Measurements from ENCODE around the gene HNRNPA0. TPM values are rescaled to one million over a fixed set of nuclear protein-coding genes. Genes with fewer than 3 reads are reported as not detected.

The HNRNPA0 gene
- total and polyA plus RNA-seq, 2 of the 4 experiments (the other 2 are of a cell fraction) = 5.2 to 12.2 TPM

GRCh38 chr5:137760294-137760693 is 6.1 kb upstream of the HNRNPA0 start:
- in situ Hi-C loops (cut with MboI; ENCODE audit: low sequenced_read_pairs) (no loop called here), intact Hi-C loops (cut with micrococcal nuclease) (no loop called here), dilution Hi-C loops (cut with HindIII; ENCODE audit: low sequenced_read_pairs, unreplicated experiment) (no loop called here)
- no peak overlapping the region for H3K14ac ChIP-seq (replicated peaks; ENCODE audit: low read depth, low read length)
- H4K8ac ChIP-seq (ENCODE audit: low read depth in 2 of 2, low read length in 2 of 2) = no peak overlapping the region
- WGBS, 2 experiments (ENCODE audit: extremely low coverage in 2 of 2, insufficient read length in 1 of 2) = no CpG with 5 or more reads among the region's 4 CpGs
- no peaks in the 10 kb centered on the region for H4K20me1 ChIP-seq (ENCODE audit: insufficient read depth, low read length)
- H4K91ac ChIP-seq (ENCODE audit: insufficient read depth, low read depth, low read length) = no peak overlapping the region
- BruUV-seq (replicated peaks) = no TSS peak
- H3K23ac ChIP-seq (ENCODE audit: low read depth, low read length) = no peak overlapping the region
- H2AK9ac ChIP-seq (replicated peaks; ENCODE audit: low read depth, low read length, poor library complexity) = no peak overlapping the region
- no peak for ATAC-seq (ENCODE audit: low read depth)
- no peaks in the 10 kb centered on the region for H3K36me3 ChIP-seq (ENCODE audit: control insufficient read depth, insufficient read depth, low read length)
- TF ChIP-seq CEBPB (IDR thresholded peaks at IDR 0.05; ENCODE audit: low read depth, low read length) = no peak
- no peak for TF ChIP-seq NFE2L2 (IDR thresholded peaks at IDR 0.05; ENCODE audit: low read depth, low read length)
- TF ChIP-seq CTCF (conservative IDR thresholded peaks at IDR 0.05; ENCODE audit: low read depth, low read length) = no peak
- TF ChIP-seq RAD21 (IDR thresholded peaks at IDR 0.05; ENCODE audit: low read length) = no peak
- no peak for TF ChIP-seq SMC3 (IDR thresholded peaks at IDR 0.05; ENCODE audit: low read depth, low read length)
- TF ChIP-seq USF2 (IDR thresholded peaks at IDR 0.05; ENCODE audit: low read depth, low read length) = no peak
- H2BK120ac ChIP-seq (ENCODE audit: low read depth, low read length) = no peak overlapping the region
- H3K9ac ChIP-seq (ENCODE audit: low read depth, low read length) = no peak overlapping the region
- no peak overlapping the region for H4K5ac ChIP-seq (ENCODE audit: low read depth, low read length)
- no peak overlapping the region for H2AK5ac ChIP-seq (ENCODE audit: low read depth, low read length)
- no peak overlapping the region for H2BK5ac ChIP-seq (ENCODE audit: low read depth, low read length, poor library complexity, severe bottlenecking)
- no peak overlapping the region for H3K4me2 ChIP-seq (ENCODE audit: low read depth, low read length)
- peaks cover 3% of the 10 kb centered on the region; the same call in 1 of the 2 replicates for H3K9me1 ChIP-seq (ENCODE audit: insufficient read depth, low read length)
- H2AFZ ChIP-seq (replicated peaks; ENCODE audit: low read length, poor library complexity) = no peak overlapping the region
- no peak overlapping the region for H3K27ac ChIP-seq (ENCODE audit: insufficient read depth, low read length)
- no peak overlapping the region for H2BK15ac ChIP-seq (ENCODE audit: low read depth, low read length)
- no peak overlapping the region for H3K18ac ChIP-seq (ENCODE audit: low read depth, low read length)
- DNase-seq = no peak
- POLR2A ChIA-PET (ENCODE audit: unreplicated experiment) = no interaction called here
- H3K9me3 ChIP-seq (ENCODE audit: control insufficient read depth, insufficient read depth, low read length) = no peaks in the 10 kb centered on the region
- no peak overlapping the region for H3K4ac ChIP-seq (ENCODE audit: low read depth, low read length)
- H3K4me1 ChIP-seq (ENCODE audit: control insufficient read depth, insufficient read depth, low read length) = 0 out of 2 replicates have a peak, but pooled peaks cover 2% of the 10 kb centered on the region
- no peaks in the 10 kb centered on the region; the same call in 1 of the 2 replicates for H3K27me3 ChIP-seq (ENCODE audit: control insufficient read depth, insufficient read depth, low read length)
- no peak overlapping the region for H2BK20ac ChIP-seq (ENCODE audit: low read depth, low read length)
- no peak overlapping the region for H3K56ac ChIP-seq (ENCODE audit: extremely low read depth, insufficient read depth, low read length)
- H3K4me3 ChIP-seq (ENCODE audit: insufficient read depth, low read depth, low read length) = no peak overlapping the region
- CTCF ChIA-PET = interaction anchor here (1.7 kb wide), 1 partner anchor 19 kb away, joined by 3 read pairs; no protein-coding TSS in a partner anchor
- H3K79me1 ChIP-seq (ENCODE audit: low read depth in 1 of 2, low read length in 2 of 2) = peaks cover 0 to under 1% of the 10 kb centered on the region in 2 experiments; a peak in 1 of 4 replicates

All from IMR-90 (cell line).